Peyer's patch (tissue), 4 donors: Measurements from ENCODE around the gene NDUFB7.

Experiments
- CTCF ChIP-seq, 6 experiments: fragments of 450-650 bp in 4 of 6; fragments of 200-600 bp in 2 of 6; sonication (generic) in 1 of 6; IDR thresholded peaks; one replicate each; pipeline ENCODE4 v1.5.1; 2017 to 2019; ENCODE audit warnings: antibody characterized with exemption in 6 of 6, mild to moderate bottlenecking in 3 of 6, moderate library complexity in 1 of 6
- POLR2A ChIP-seq, 2 donors: fragments of 450-650 bp; IDR thresholded peaks; one replicate each; pipeline ENCODE4 v1.5.1; 2017; ENCODE audit warnings: antibody characterized with exemption in 2 of 2, mild to moderate bottlenecking in 2 of 2, moderate library complexity in 2 of 2

GRCh38 chr19:14619404-14619803 lies 47.5 kb upstream of the NDUFB7 start:
- TF ChIP-seq CTCF (IDR thresholded peaks at IDR 0.05) (no peak), POLR2A (IDR thresholded peaks at IDR 0.05) (no peak)
